Loucy (cell line): ENCODE results near the gene SCN10A.

ENCODE experiments used
- H2AFZ ChIP-seq: fragments of 200-600 bp; sonication (generic); 2 replicates; pipeline ENCODE4 v1.6.0; 2016; ENCODE audit warnings: antibody characterized with exemption, mild to moderate bottlenecking, low read length, moderate library complexity
- H3F3A ChIP-seq: fragments of 200-600 bp; 2 replicates; pipeline ENCODE4 v1.6.0; 2016; ENCODE audit warnings: antibody characterized with exemption, low read depth, mild to moderate bottlenecking
- H3K27me3 ChIP-seq: fragments of 200-600 bp; sonication (generic); 2 replicates; pipeline ENCODE4 v1.6.1; 2014; ENCODE audit warnings: low read length, mild to moderate bottlenecking; ENCODE audit not compliant: insufficient read depth, poor library complexity, severe bottlenecking
- H3K36me3 ChIP-seq: fragments of 200-600 bp; sonication (generic); 2 replicates; pipeline ENCODE4 v1.6.1; 2016; ENCODE audit warnings: low read length; ENCODE audit not compliant: insufficient read depth
- H3K4me1 ChIP-seq: fragments of 200-600 bp; sonication (generic); 2 replicates; pipeline ENCODE4 v1.5.1; 2014; ENCODE audit warnings: low read length, mild to moderate bottlenecking; ENCODE audit not compliant: insufficient read depth, poor library complexity, severe bottlenecking
- H3K4me2 ChIP-seq: fragments of 200-600 bp; sonication (generic); 2 replicates; pipeline ENCODE4 v1.6.0; 2014; ENCODE audit warnings: antibody characterized with exemption, low read length, low read depth, mild to moderate bottlenecking; ENCODE audit not compliant: poor library complexity, severe bottlenecking
- H3K4me3 ChIP-seq: fragments of 200-600 bp; sonication (generic); 2 replicates; pipeline ENCODE4 v1.5.1; 2014; ENCODE audit warnings: low read length, mild to moderate bottlenecking, mixed read lengths; ENCODE audit not compliant: poor library complexity, severe bottlenecking
- H3K79me2 ChIP-seq: fragments of 200-600 bp; sonication (generic); 2 replicates; pipeline ENCODE4 v1.6.1; 2014; ENCODE audit warnings: low read length; ENCODE audit not compliant: insufficient read depth
- H3K9ac ChIP-seq: fragments of 200-600 bp; sonication (generic); 2 replicates; pipeline ENCODE4 v1.6.0; 2014; ENCODE audit warnings: mild to moderate bottlenecking, low read depth, low read length, moderate library complexity; ENCODE audit not compliant: poor library complexity, severe bottlenecking
- H3K9me2 ChIP-seq: fragments of 200-600 bp; sonication (generic); replicated peaks from 2 replicates; pipeline ENCODE4 v1.6.1; 2016; ENCODE audit warnings: low read depth, low read length, mixed read lengths
- H3K9me3 ChIP-seq: fragments of 200-600 bp; sonication (generic); 2 replicates; pipeline ENCODE4 v1.6.1; 2014; ENCODE audit warnings: mild to moderate bottlenecking, antibody characterized with exemption, low read length, low read depth; ENCODE audit not compliant: insufficient read depth
- H4K20me1 ChIP-seq: fragments of 200-600 bp; sonication (generic); 2 replicates; pipeline ENCODE4 v1.6.0; 2014; ENCODE audit warnings: antibody characterized with exemption, low read length, mild to moderate bottlenecking; ENCODE audit not compliant: insufficient read depth, poor library complexity, severe bottlenecking
- CTCF ChIP-seq: fragments of 200-600 bp; sonication (generic); conservative IDR thresholded peaks from 2 replicates; pipeline ENCODE4 v1.5.1; 2014; ENCODE audit warnings: mild to moderate bottlenecking, antibody characterized with exemption, low read length
- EZH2phosphoT487 ChIP-seq: fragments of 200-600 bp; IDR thresholded peaks from 2 replicates; pipeline ENCODE4 v1.6.1; 2018; ENCODE audit warnings: antibody characterized with exemption, mild to moderate bottlenecking, moderate library complexity, borderline replicate concordance

SCN10A gene

GRCh38 chr3:38756892-38757291 is 59.1 kb downstream of the SCN10A start:
- H2AFZ ChIP-seq: no peak overlapping the region

GRCh38 chr3:38755130-38755529 is 60.9 kb downstream of the SCN10A start:
- H3K9me3 ChIP-seq: no peaks in the 10 kb centered on the region
- H3K79me2 ChIP-seq: no peaks in the 10 kb centered on the region
- H2AFZ ChIP-seq: no peak overlapping the region
- H4K20me1 ChIP-seq: no peaks in the 10 kb centered on the region
- no peak overlapping the region for H3K4me3 ChIP-seq
- H3F3A ChIP-seq: no peaks in the 10 kb centered on the region
- no peaks in the 10 kb centered on the region for H3K4me1 ChIP-seq
- H3K4me2 ChIP-seq: no peak overlapping the region
- TF ChIP-seq EZH2phosphoT487: no peak
- TF ChIP-seq CTCF: no peak
- H3K36me3 ChIP-seq: no peaks in the 10 kb centered on the region
- no peak overlapping the region for H3K9ac ChIP-seq
- H3K27me3 ChIP-seq: no peaks in the 10 kb centered on the region
- no peaks in the 10 kb centered on the region for H3K9me2 ChIP-seq

More at GRCh38 chr3:38756892-38757291, 59.1 kb downstream of the SCN10A start:
- Histone ChIP-seq H3K27me3 (no peaks in the 10 kb centered on the region), H4K20me1 (no peaks in the 10 kb centered on the region), H3K9me3 (no peaks in the 10 kb centered on the region), H3F3A (no peaks in the 10 kb centered on the region), H3K4me3 (no peak overlapping the region), H3K9me2 (no peaks in the 10 kb centered on the region), H3K79me2 (no peaks in the 10 kb centered on the region), H3K36me3 (no peaks in the 10 kb centered on the region), H3K9ac (no peak overlapping the region), H3K4me2 (no peak overlapping the region), H3K4me1 (no peaks in the 10 kb centered on the region)
- TF ChIP-seq CTCF: no peak
- TF ChIP-seq EZH2phosphoT487: no peak

GRCh38 chr3:38746641-38747040 is 69.4 kb downstream of the SCN10A start:
- Histone ChIP-seq H3K4me1 (no peaks in the 10 kb centered on the region), H3K79me2 (no peaks in the 10 kb centered on the region), H2AFZ (no peak overlapping the region), H3K9ac (no peak overlapping the region), H3K36me3 (no peaks in the 10 kb centered on the region), H4K20me1 (no peaks in the 10 kb centered on the region), H3K9me3 (no peaks in the 10 kb centered on the region), H3K9me2 (no peaks in the 10 kb centered on the region), H3F3A (no peaks in the 10 kb centered on the region), H3K4me2 (no peak overlapping the region), H3K27me3 (peaks cover 11% of the 10 kb centered on the region), H3K4me3 (no peak overlapping the region)
- no peak for TF ChIP-seq CTCF
- no peak for TF ChIP-seq EZH2phosphoT487
